Mesenchymal stem cell (in vitro differentiated cells and primary cell): ENCODE results near the gene CAMK2D.

Experiments used
- DNase-seq: peaks from one replicate; pipeline ENCODE4 v3.0.0-alpha.2; 2013
- H2AFZ ChIP-seq: one replicate; pipeline ENCODE4 v1.6.1; 2013; ENCODE audit warnings: low read depth, mild to moderate bottlenecking, control low read depth, inconsistent platforms, low read length, moderate library complexity
- H2AK5ac ChIP-seq: 2 replicates; pipeline ENCODE4 v1.6.1; 2013; ENCODE audit warnings: low read length, moderate library complexity, mild to moderate bottlenecking, inconsistent platforms; ENCODE audit not compliant: severe bottlenecking
- H2BK120ac ChIP-seq: one replicate; pipeline ENCODE4 v1.6.1; 2013; ENCODE audit warnings: low read depth, mild to moderate bottlenecking, inconsistent platforms, low read length, moderate library complexity
- H2BK12ac ChIP-seq, 2 experiments: one replicate each; pipeline ENCODE4 v1.6.1; 2013; ENCODE audit warnings: inconsistent platforms in 2 of 2, low read length in 2 of 2, mild to moderate bottlenecking in 2 of 2, moderate library complexity in 2 of 2, control low read depth in 1 of 2
- H2BK15ac ChIP-seq: one replicate; pipeline ENCODE4 v1.6.1; 2013; ENCODE audit warnings: mild to moderate bottlenecking, low read depth, inconsistent platforms; ENCODE audit not compliant: poor library complexity, severe bottlenecking
- H2BK5ac ChIP-seq: 2 replicates; pipeline ENCODE4 v1.6.1; 2013; ENCODE audit warnings: low read depth, mild to moderate bottlenecking, low read length, control low read depth, inconsistent platforms; ENCODE audit not compliant: poor library complexity, severe bottlenecking
- H3K14ac ChIP-seq, 2 experiments: one replicate each; pipeline ENCODE4 v1.6.1; 2013; ENCODE audit warnings: inconsistent platforms in 2 of 2, low read length in 2 of 2, control low read depth in 1 of 2, mild to moderate bottlenecking in 1 of 2, moderate library complexity in 1 of 2
- H3K18ac ChIP-seq, 2 experiments: one replicate each; pipeline ENCODE4 v1.6.1; 2013; ENCODE audit warnings: inconsistent platforms in 2 of 2, low read length in 2 of 2, control low read depth in 1 of 2, low read depth in 1 of 2, mild to moderate bottlenecking in 1 of 2
- H3K23ac ChIP-seq, 2 experiments: one replicate each; pipeline ENCODE4 v1.6.1; 2013; ENCODE audit warnings: inconsistent platforms in 2 of 2, low read length in 2 of 2, mild to moderate bottlenecking in 2 of 2, moderate library complexity in 2 of 2, control low read depth in 1 of 2
- H3K27ac ChIP-seq: 2 replicates; pipeline ENCODE4 v1.5.1; 2013; ENCODE audit warnings: mild to moderate bottlenecking, moderate library complexity, low read length, control low read depth, inconsistent platforms; ENCODE audit not compliant: poor library complexity, severe bottlenecking
- H3K27me3 ChIP-seq, 2 experiments: 2 replicates each; pipeline versions ENCODE4 v1.6.1 to v1.7.0; 2013; ENCODE audit warnings: low read length in 2 of 2, mild to moderate bottlenecking in 2 of 2, moderate library complexity in 2 of 2, control low read depth in 1 of 2, inconsistent platforms in 1 of 2; ENCODE audit not compliant: control insufficient read depth in 1 of 2, insufficient read depth in 1 of 2
- H3K36me3 ChIP-seq, 2 experiments: 2 replicates each; pipeline versions ENCODE4 v1.6.1 to v1.7.0; 2013; ENCODE audit warnings: low read length in 2 of 2, control low read depth in 1 of 2, inconsistent platforms in 1 of 2, low read depth in 1 of 2, mild to moderate bottlenecking in 1 of 2; ENCODE audit not compliant: insufficient read depth in 2 of 2, control insufficient read depth in 1 of 2
- H3K4ac ChIP-seq, 2 experiments: one replicate each; pipeline ENCODE4 v1.6.1; 2013; ENCODE audit warnings: inconsistent platforms in 2 of 2, low read length in 2 of 2, mild to moderate bottlenecking in 2 of 2, moderate library complexity in 2 of 2, control low read depth in 1 of 2, low read depth in 1 of 2
- H3K4me1 ChIP-seq: 2 replicates; pipeline ENCODE4 v1.6.1; 2013; ENCODE audit warnings: low read depth, low read length, control low read depth; ENCODE audit not compliant: control insufficient read depth, insufficient read depth
- H3K4me2 ChIP-seq: 2 replicates; pipeline ENCODE4 v1.6.1; 2013; ENCODE audit warnings: low read length, mild to moderate bottlenecking, inconsistent platforms; ENCODE audit not compliant: poor library complexity, severe bottlenecking
- H3K4me3 ChIP-seq, 2 experiments: 2 replicates each; pipeline versions ENCODE4 v1.5.1 to v1.7.0; 2013; ENCODE audit warnings: low read length in 2 of 2, mild to moderate bottlenecking in 2 of 2, control low read depth in 1 of 2, low read depth in 1 of 2; ENCODE audit not compliant: insufficient read depth in 1 of 2
- H3K79me1 ChIP-seq: replicated peaks from 2 replicates; pipeline ENCODE4 v1.6.1; 2013; ENCODE audit warnings: mild to moderate bottlenecking, control low read depth, low read length, inconsistent platforms; ENCODE audit not compliant: poor library complexity, severe bottlenecking
- H3K9ac ChIP-seq: 2 replicates; pipeline ENCODE4 v1.7.0; 2013; ENCODE audit warnings: mild to moderate bottlenecking, low read length, moderate library complexity
- H3K9me3 ChIP-seq: 2 replicates; pipeline ENCODE4 v1.7.0; 2013; ENCODE audit warnings: mild to moderate bottlenecking, low read length; ENCODE audit not compliant: control insufficient read depth
- H4K8ac ChIP-seq: one replicate; pipeline ENCODE4 v1.6.1; 2013; ENCODE audit warnings: inconsistent platforms, mild to moderate bottlenecking, low read length, moderate library complexity
- H4K91ac ChIP-seq: one replicate; pipeline ENCODE4 v1.6.1; 2013; ENCODE audit warnings: mild to moderate bottlenecking, low read length, inconsistent platforms
- WGBS: methylation state at CpG from one replicate; pipeline ENCODE4 v1.1.7; 2013; ENCODE audit warnings: mixed read lengths; 5-methylcytosine and 5-hydroxymethylcytosine counted together

Gene CAMK2D

GRCh38 chr4:113534711-113535110 is 226.8 kb downstream of the CAMK2D start:
- Histone ChIP-seq H2AFZ (no peak overlapping the region), H3K14ac (no peak overlapping the region), H3K27ac (no peak overlapping the region), H3K4me3 (no peak overlapping the region), H3K79me1 (no peaks in the 10 kb centered on the region), H2BK12ac (no peak overlapping the region), H2BK15ac (no peak overlapping the region), H3K18ac (no peak overlapping the region), H3K9ac (peak overlapping the region; percentile 33), H3K9me3 (no peaks in the 10 kb centered on the region), H3K4ac (no peak overlapping the region), H4K91ac (no peak overlapping the region), H3K4me1 (no peaks in the 10 kb centered on the region), H3K4me2 (no peak overlapping the region), H2BK120ac (no peak overlapping the region), H2BK5ac (no peak overlapping the region), H2AK5ac (no peak overlapping the region), H3K27me3 (no peaks in the 10 kb centered on the region), H3K23ac (no peak overlapping the region), H3K36me3 (peaks cover 4 to 85% of the 10 kb centered on the region in 2 experiments), H4K8ac (no peak overlapping the region)
- DNase-seq = no peak
- 82% methylated on average over 1 of the region's 1 CpG for WGBS

GRCh38 chr4:113531572-113531971 is 230.0 kb downstream of the CAMK2D start:
- Histone ChIP-seq H2BK5ac (no peak overlapping the region), H2AFZ (no peak overlapping the region), H3K36me3 (peaks cover 4 to 96% of the 10 kb centered on the region in 2 experiments), H2BK12ac (no peak overlapping the region), H3K4me1 (no peaks in the 10 kb centered on the region), H4K8ac (no peak overlapping the region), H2AK5ac (no peak overlapping the region), H3K4ac (no peak overlapping the region), H3K14ac (no peak overlapping the region), H3K18ac (no peak overlapping the region), H3K9ac (no peak overlapping the region), H3K9me3 (no peaks in the 10 kb centered on the region), H3K27me3 (no peaks in the 10 kb centered on the region), H3K4me3 (no peak overlapping the region), H3K79me1 (peaks cover 4% of the 10 kb centered on the region), H4K91ac (no peak overlapping the region), H2BK15ac (no peak overlapping the region), H3K27ac (no peak overlapping the region), H2BK120ac (no peak overlapping the region), H3K4me2 (no peak overlapping the region), H3K23ac (no peak overlapping the region)
- WGBS = no CpG with 5 or more reads among the region's 2 CpGs
- no peak for DNase-seq

DNA sequence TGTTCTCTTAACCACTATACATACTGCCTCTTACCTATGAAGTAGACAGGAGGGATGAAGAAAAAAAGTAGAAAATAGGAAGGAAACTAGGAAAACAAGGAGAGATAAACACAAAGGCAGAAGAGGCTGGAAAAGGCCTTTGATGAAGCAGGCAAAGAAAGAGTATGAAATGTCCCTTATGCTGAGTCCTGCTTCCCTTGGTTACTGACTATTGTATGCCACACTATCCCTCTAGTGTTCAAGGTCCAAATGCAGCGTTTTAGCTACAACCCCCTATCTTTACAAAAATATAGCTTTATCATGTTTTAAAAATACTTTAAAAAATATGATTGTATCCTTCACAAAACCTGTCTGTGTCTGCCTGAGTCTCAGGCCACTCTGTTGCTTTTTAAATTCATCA is 233.1 kb downstream of the CAMK2D start:
- no CpG with 5 or more reads among the region's 1 CpG for WGBS
- H2BK15ac ChIP-seq = no peak overlapping the region
- no peak for DNase-seq
- H3K4me2 ChIP-seq = no peak overlapping the region
- no peak overlapping the region for H3K27ac ChIP-seq
- no peak overlapping the region for H2AFZ ChIP-seq
- H2BK120ac ChIP-seq = no peak overlapping the region
- H3K14ac ChIP-seq = no peak overlapping the region
- no peaks in the 10 kb centered on the region for H3K4me1 ChIP-seq
- H3K4ac ChIP-seq = no peak overlapping the region
- no peak overlapping the region for H3K4me3 ChIP-seq
- no peak overlapping the region for H3K9ac ChIP-seq
- H3K36me3 ChIP-seq = peaks cover 11 to 98% of the 10 kb centered on the region in 2 experiments
- H3K23ac ChIP-seq = no peak overlapping the region
- H4K91ac ChIP-seq = no peak overlapping the region
- H2BK5ac ChIP-seq = no peak overlapping the region
- H3K79me1 ChIP-seq = peaks cover 13% of the 10 kb centered on the region
- no peak overlapping the region for H3K18ac ChIP-seq
- H2BK12ac ChIP-seq = no peak overlapping the region
- H2AK5ac ChIP-seq = no peak overlapping the region
- no peaks in the 10 kb centered on the region for H3K27me3 ChIP-seq
- no peak overlapping the region for H4K8ac ChIP-seq
- H3K9me3 ChIP-seq = no peaks in the 10 kb centered on the region

DNA sequence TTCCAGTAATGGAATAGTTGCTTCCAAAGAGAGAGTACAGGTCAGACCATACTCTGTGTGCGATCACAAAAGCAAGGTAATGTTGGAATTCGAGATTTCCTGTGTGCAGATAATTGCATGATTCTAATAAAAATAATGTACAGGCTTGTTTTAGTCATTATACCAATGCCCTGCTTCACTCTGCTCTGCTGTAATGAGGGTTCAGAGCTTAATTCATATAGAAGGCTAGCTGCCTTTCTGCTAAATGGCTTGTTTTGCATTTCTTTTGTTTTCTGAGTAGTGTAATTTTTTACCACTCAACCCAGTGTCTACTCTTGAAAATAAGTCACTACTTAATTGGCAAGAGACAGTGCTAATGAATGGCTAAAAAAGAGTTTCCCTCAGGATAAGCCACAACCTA is 236.0 kb downstream of the CAMK2D start:
- no peaks in the 10 kb centered on the region for H3K27me3 ChIP-seq
- no peak overlapping the region for H3K4ac ChIP-seq
- H2BK15ac ChIP-seq = no peak overlapping the region
- H2AFZ ChIP-seq = no peak overlapping the region
- no peak overlapping the region for H2BK120ac ChIP-seq
- H3K23ac ChIP-seq = no peak overlapping the region
- H3K9ac ChIP-seq = no peak overlapping the region
- H3K9me3 ChIP-seq = no peaks in the 10 kb centered on the region
- no peak overlapping the region for H4K8ac ChIP-seq
- H3K36me3 ChIP-seq = peaks cover 9 to 99% of the 10 kb centered on the region in 2 experiments
- no peak overlapping the region for H2BK5ac ChIP-seq
- no peak overlapping the region for H3K4me2 ChIP-seq
- 100% methylated on average over 2 of the region's 2 CpGs for WGBS
- H3K79me1 ChIP-seq = peaks cover 16% of the 10 kb centered on the region
- no peak overlapping the region for H2BK12ac ChIP-seq
- no peak for DNase-seq
- no peak overlapping the region for H2AK5ac ChIP-seq
- H3K14ac ChIP-seq = no peak overlapping the region
- no peak overlapping the region for H4K91ac ChIP-seq
- H3K18ac ChIP-seq = no peak overlapping the region
- H3K27ac ChIP-seq = no peak overlapping the region
- H3K4me3 ChIP-seq = no peak overlapping the region
- peaks cover 2% of the 10 kb centered on the region for H3K4me1 ChIP-seq
